SK-N-MC (cell line): Measurements from ENCODE around the gene KLHL35.

Source experiments
- EZH2 ChIP-seq: fragments of 200-600 bp; sonication (generic); IDR thresholded peaks from one replicate; pipeline ENCODE4 v1.6.1; 2017; ENCODE audit warnings: antibody characterized with exemption
- FOXP2 ChIP-seq: optimal IDR thresholded peaks from 2 replicates; pipeline ENCODE3; 2011; ENCODE audit warnings: mild to moderate bottlenecking, moderate library complexity; ENCODE audit not compliant: insufficient read depth; ENCODE audit errors: extremely low read length, control extremely low read depth
- POLR2AphosphoS5 ChIP-seq: IDR thresholded peaks from 2 replicates; pipeline ENCODE4 v1.6.1; 2012; ENCODE audit warnings: mild to moderate bottlenecking, low read depth, low read length, borderline replicate concordance

DNA sequence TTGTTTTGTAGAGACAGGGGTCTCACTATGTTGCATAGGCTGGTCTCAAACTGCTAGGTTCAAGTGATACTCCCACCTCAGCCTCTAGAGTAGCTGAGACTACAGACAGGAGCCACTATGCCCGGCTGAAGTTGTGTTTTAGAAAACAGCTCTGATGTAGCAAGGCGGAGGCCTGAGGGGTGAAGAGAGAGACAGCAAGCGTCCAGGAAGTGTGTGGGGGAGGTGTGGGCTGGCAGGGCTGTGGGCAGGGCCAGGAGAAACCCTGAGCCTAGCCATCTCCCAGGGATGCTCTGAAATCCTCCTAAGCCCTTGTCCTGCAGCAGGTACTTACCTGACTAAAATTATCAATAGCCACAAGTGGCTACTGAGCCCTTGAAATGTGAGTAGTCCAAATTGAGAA, 49.8 kb downstream of the KLHL35 start:
- TF ChIP-seq POLR2AphosphoS5, result no peak
- TF ChIP-seq EZH2, result no peak
- no peak for TF ChIP-seq FOXP2
